ENCODE results near the gene GPATCH2. TPM values are rescaled to one million over a fixed set of nuclear protein-coding genes. Genes with fewer than 3 reads are reported as not detected.

Gene GPATCH2
- total RNA-seq, 1 experiment from 2014 or later = 11.3 TPM

- intact Hi-C loops (cut with micrococcal nuclease) = no loop called here
- RAD21 ChIA-PET (ENCODE audit: low non-redundant PET in 1 of 2, low total read pairs in 2 of 2, uncharacterized antibody in 2 of 2, unreplicated experiment in 2 of 2) = no interaction called here
- Histone ChIP-seq H3K79me2 (ENCODE audit: insufficient read depth, low read length) (no peaks in the 10 kb centered on the region), H3K9me3 (ENCODE audit: control insufficient read depth in 1 of 2, insufficient read depth in 1 of 2, low read depth in 1 of 2, low read length in 2 of 2) (no peaks in the 10 kb centered on the region), H3K27me3 (ENCODE audit: insufficient read depth, low read length) (no peaks in the 10 kb centered on the region), H2AFZ (ENCODE audit: low read depth, low read length, poor library complexity, severe bottlenecking) (no peak overlapping the region), H3K9me2 (ENCODE audit: insufficient read depth) (no peaks in the 10 kb centered on the region), H4K20me1 (ENCODE audit: insufficient read depth) (no peaks in the 10 kb centered on the region), H3K27ac (ENCODE audit: low read depth, low read length) (no peak overlapping the region), H3K4me2 (ENCODE audit: low read length) (no peak overlapping the region), H3K4me3 (replicated peaks in 1 of 2; ENCODE audit: low read depth in 1 of 2, low read length in 2 of 2) (no peak overlapping the region), H3K9ac (ENCODE audit: low read length) (no peak overlapping the region), H3K4me1 (ENCODE audit: control insufficient read depth in 1 of 2, insufficient read depth in 2 of 2, low read length in 2 of 2) (no peaks in the 10 kb centered on the region), H3K36me3 (ENCODE audit: control insufficient read depth in 1 of 2, insufficient read depth in 2 of 2, low read length in 2 of 2) (no peaks in the 10 kb centered on the region)
- ATAC-seq = no peak
- no TSS peak for BruUV-seq (replicated peaks)
- CTCF ChIA-PET = interaction anchor here (1.2 kb wide), 1 partner anchor 79 kb away, joined by 3 read pairs; no protein-coding TSS in a partner anchor
- TF ChIP-seq CEBPB (IDR thresholded peaks at IDR 0.05; ENCODE audit: low read depth) = no peak
- no peak for TF ChIP-seq MAX (IDR thresholded peaks at IDR 0.05)
- TF ChIP-seq TCF7L2 (IDR thresholded peaks at IDR 0.05; ENCODE audit: borderline replicate concordance, extremely low read depth, insufficient read depth, insufficient read length) = no peak
- TF ChIP-seq SIN3A (IDR thresholded peaks at IDR 0.05; ENCODE audit: low read depth) = no peak
- TF ChIP-seq EZH2phosphoT487 (IDR thresholded peaks at IDR 0.05; ENCODE audit: borderline replicate concordance) = no peak
- TF ChIP-seq EZH2 (IDR thresholded peaks at IDR 0.05) = no peak
- TF ChIP-seq RAD21 (IDR thresholded peaks at IDR 0.05; ENCODE audit: low read depth) = no peak
- no peak for TF ChIP-seq POLR2A (IDR thresholded peaks at IDR 0.05; ENCODE audit: borderline replicate concordance, extremely low read depth, insufficient read depth, insufficient read length)
- POLR2A ChIA-PET = no interaction called here
- DNase-seq (ENCODE audit: low read depth, low spot score) = no peak
Measured at GRCh38 chr1:217471403-217471802, 159.5 kb downstream of the GPATCH2 start.

GRCh38 chr1:217469983-217470382, 160.9 kb downstream of the GPATCH2 start:
- no peak overlapping the region for H3K4me2 ChIP-seq (ENCODE audit: low read length)
- no peak overlapping the region for H3K4me3 ChIP-seq (replicated peaks in 1 of 2; ENCODE audit: low read depth in 1 of 2, low read length in 2 of 2)
- no peaks in the 10 kb centered on the region for H3K9me3 ChIP-seq (ENCODE audit: control insufficient read depth in 1 of 2, insufficient read depth in 1 of 2, low read depth in 1 of 2, low read length in 2 of 2)
- H3K9ac ChIP-seq (ENCODE audit: low read length) = no peak overlapping the region
- ChIA-PET RAD21 (ENCODE audit: low non-redundant PET in 1 of 2, low total read pairs in 2 of 2, uncharacterized antibody in 2 of 2, unreplicated experiment in 2 of 2) (no interaction called here), POLR2A (no interaction called here), CTCF (no interaction called here)
- no peak overlapping the region for H3K27ac ChIP-seq (ENCODE audit: low read depth, low read length)
- BruUV-seq (replicated peaks) = no TSS peak
- no peak overlapping the region for H2AFZ ChIP-seq (ENCODE audit: low read depth, low read length, poor library complexity, severe bottlenecking)
- no peaks in the 10 kb centered on the region for H3K27me3 ChIP-seq (ENCODE audit: insufficient read depth, low read length)
- intact Hi-C loops (cut with micrococcal nuclease) = no loop called here
- no peaks in the 10 kb centered on the region for H3K4me1 ChIP-seq (ENCODE audit: control insufficient read depth in 1 of 2, insufficient read depth in 2 of 2, low read length in 2 of 2)
- ATAC-seq (no peak), DNase-seq (ENCODE audit: low read depth, low spot score) (no peak)
- no peaks in the 10 kb centered on the region for H3K79me2 ChIP-seq (ENCODE audit: insufficient read depth, low read length)
- no peaks in the 10 kb centered on the region for H3K9me2 ChIP-seq (ENCODE audit: insufficient read depth)
- H3K36me3 ChIP-seq (ENCODE audit: control insufficient read depth in 1 of 2, insufficient read depth in 2 of 2, low read length in 2 of 2) = peaks cover 0 to 4% of the 10 kb centered on the region in 2 experiments; a peak in 1 of 4 replicates
- H4K20me1 ChIP-seq (ENCODE audit: insufficient read depth) = no peaks in the 10 kb centered on the region
- TF ChIP-seq EZH2 (IDR thresholded peaks at IDR 0.05) (no peak), ZFX (IDR thresholded peaks at IDR 0.05) (no peak), ELF1 (IDR thresholded peaks at IDR 0.05; ENCODE audit: borderline replicate concordance, low read depth) (no peak), TCF7L2 (IDR thresholded peaks at IDR 0.05; ENCODE audit: borderline replicate concordance, extremely low read depth, insufficient read depth, insufficient read length) (no peak), YY1 (IDR thresholded peaks at IDR 0.05; ENCODE audit: extremely low read depth, insufficient replicate concordance, low read depth, low read length) (no peak), CTCF (IDR thresholded peaks at IDR 0.05 in 2 of 3, conservative IDR thresholded peaks at IDR 0.05 in 1 of 3; ENCODE audit: borderline replicate concordance in 1 of 3, insufficient read depth in 1 of 3, low read depth in 2 of 3, low read length in 2 of 3) (no peak), EZH2phosphoT487 (IDR thresholded peaks at IDR 0.05; ENCODE audit: borderline replicate concordance) (no peak), SP1 (IDR thresholded peaks at IDR 0.05; ENCODE audit: low read depth) (no peak), FOSL1 (IDR thresholded peaks at IDR 0.05; ENCODE audit: low read depth) (no peak), MAX (IDR thresholded peaks at IDR 0.05) (no peak), JUND (IDR thresholded peaks at IDR 0.05) (no peak), POLR2AphosphoS5 (IDR thresholded peaks at IDR 0.05; ENCODE audit: low read depth, low read length) (no peak), ATF3 (IDR thresholded peaks at IDR 0.05) (no peak), POLR2A (IDR thresholded peaks at IDR 0.05; ENCODE audit: borderline replicate concordance, extremely low read depth, insufficient read depth, insufficient read length) (no peak)
